ENCODE data around the gene RAMP1.

The RAMP1 gene

GRCh38 chr2:237889811-237890210 is 30.4 kb downstream of the RAMP1 start:
- H3K4me2 ChIP-seq (ENCODE audit: low read length), result no peak overlapping the region
- no peaks in the 10 kb centered on the region for H3F3A ChIP-seq (ENCODE audit: insufficient read depth, low read length)
- H3K27ac ChIP-seq (ENCODE audit: low read depth, low read length, poor library complexity, severe bottlenecking), result no peak overlapping the region
- no peaks in the 10 kb centered on the region for H3K9me2 ChIP-seq (ENCODE audit: low read depth, low read length)
- H3K36me3 ChIP-seq (ENCODE audit: insufficient read depth, low read length), result no peaks in the 10 kb centered on the region
- peaks cover 2% of the 10 kb centered on the region; the same call in 1 of the 2 replicates for H3K27me3 ChIP-seq (ENCODE audit: insufficient read depth, low read length)
- H3K4me3 ChIP-seq (ENCODE audit: low read depth, low read length, poor library complexity, severe bottlenecking), result no peak overlapping the region
- no peaks in the 10 kb centered on the region for H3K9me3 ChIP-seq (ENCODE audit: low read length)
- H4K20me1 ChIP-seq (ENCODE audit: insufficient read depth, low read length), result no peaks in the 10 kb centered on the region
- no peaks in the 10 kb centered on the region for H3K79me2 ChIP-seq (ENCODE audit: insufficient read depth, low read length)
- TF ChIP-seq EZH2 (IDR thresholded peaks at IDR 0.05; ENCODE audit: borderline replicate concordance, low read length), result no peak
- TF ChIP-seq, protein P1, sequence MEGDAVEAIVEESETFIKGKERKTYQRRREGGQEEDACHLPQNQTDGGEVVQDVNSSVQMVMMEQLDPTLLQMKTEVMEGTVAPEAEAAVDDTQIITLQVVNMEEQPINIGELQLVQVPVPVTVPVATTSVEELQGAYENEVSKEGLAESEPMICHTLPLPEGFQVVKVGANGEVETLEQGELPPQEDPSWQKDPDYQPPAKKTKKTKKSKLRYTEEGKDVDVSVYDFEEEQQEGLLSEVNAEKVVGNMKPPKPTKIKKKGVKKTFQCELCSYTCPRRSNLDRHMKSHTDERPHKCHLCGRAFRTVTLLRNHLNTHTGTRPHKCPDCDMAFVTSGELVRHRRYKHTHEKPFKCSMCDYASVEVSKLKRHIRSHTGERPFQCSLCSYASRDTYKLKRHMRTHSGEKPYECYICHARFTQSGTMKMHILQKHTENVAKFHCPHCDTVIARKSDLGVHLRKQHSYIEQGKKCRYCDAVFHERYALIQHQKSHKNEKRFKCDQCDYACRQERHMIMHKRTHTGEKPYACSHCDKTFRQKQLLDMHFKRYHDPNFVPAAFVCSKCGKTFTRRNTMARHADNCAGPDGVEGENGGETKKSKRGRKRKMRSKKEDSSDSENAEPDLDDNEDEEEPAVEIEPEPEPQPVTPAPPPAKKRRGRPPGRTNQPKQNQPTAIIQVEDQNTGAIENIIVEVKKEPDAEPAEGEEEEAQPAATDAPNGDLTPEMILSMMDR (IDR thresholded peaks at IDR 0.05; ENCODE audit: low read length), result no peak
- no peaks in the 10 kb centered on the region for H3K4me1 ChIP-seq (ENCODE audit: insufficient read depth, low read length, severe bottlenecking)
- no peak overlapping the region for H3K9ac ChIP-seq (ENCODE audit: low read length)
- H2AFZ ChIP-seq (ENCODE audit: low read length), result no peak overlapping the region

- Histone ChIP-seq H3K4me3 (ENCODE audit: low read depth, low read length, poor library complexity, severe bottlenecking) (no peak overlapping the region), H3K79me2 (ENCODE audit: insufficient read depth, low read length) (no peaks in the 10 kb centered on the region), H3K27ac (ENCODE audit: low read depth, low read length, poor library complexity, severe bottlenecking) (no peak overlapping the region), H3K36me3 (ENCODE audit: insufficient read depth, low read length) (no peaks in the 10 kb centered on the region), H3K4me2 (ENCODE audit: low read length) (no peak overlapping the region), H3K9me2 (ENCODE audit: low read depth, low read length) (no peaks in the 10 kb centered on the region), H3K27me3 (ENCODE audit: insufficient read depth, low read length) (peaks cover 2% of the 10 kb centered on the region; the same call in 1 of the 2 replicates), H3K9ac (ENCODE audit: low read length) (no peak overlapping the region), H3F3A (ENCODE audit: insufficient read depth, low read length) (no peaks in the 10 kb centered on the region), H3K9me3 (ENCODE audit: low read length) (no peaks in the 10 kb centered on the region), H4K20me1 (ENCODE audit: insufficient read depth, low read length) (no peaks in the 10 kb centered on the region), H3K4me1 (ENCODE audit: insufficient read depth, low read length, severe bottlenecking) (no peaks in the 10 kb centered on the region), H2AFZ (ENCODE audit: low read length) (no peak overlapping the region)
- TF ChIP-seq, protein P1 (IDR thresholded peaks at IDR 0.05; ENCODE audit: low read length), result no peak
- no peak for TF ChIP-seq EZH2 (IDR thresholded peaks at IDR 0.05; ENCODE audit: borderline replicate concordance, low read length)
These were observed 33.1 kb downstream of the RAMP1 start for GRCh38 chr2:237892478-237892877.

- H3F3A ChIP-seq (ENCODE audit: insufficient read depth, low read length), result no peaks in the 10 kb centered on the region
- H3K9me3 ChIP-seq (ENCODE audit: low read length), result no peaks in the 10 kb centered on the region
- H3K4me2 ChIP-seq (ENCODE audit: low read length), result no peak overlapping the region
- peaks cover 2% of the 10 kb centered on the region; the same call in 1 of the 2 replicates for H3K27me3 ChIP-seq (ENCODE audit: insufficient read depth, low read length)
- H3K4me1 ChIP-seq (ENCODE audit: insufficient read depth, low read length, severe bottlenecking), result no peaks in the 10 kb centered on the region
- no peak overlapping the region for H2AFZ ChIP-seq (ENCODE audit: low read length)
- no peak overlapping the region for H3K27ac ChIP-seq (ENCODE audit: low read depth, low read length, poor library complexity, severe bottlenecking)
- no peaks in the 10 kb centered on the region for H3K79me2 ChIP-seq (ENCODE audit: insufficient read depth, low read length)
- no peaks in the 10 kb centered on the region for H3K9me2 ChIP-seq (ENCODE audit: low read depth, low read length)
- no peaks in the 10 kb centered on the region for H4K20me1 ChIP-seq (ENCODE audit: insufficient read depth, low read length)
- TF ChIP-seq EZH2 (IDR thresholded peaks at IDR 0.05; ENCODE audit: borderline replicate concordance, low read length), result no peak
- TF ChIP-seq, protein P1 (IDR thresholded peaks at IDR 0.05; ENCODE audit: low read length), result no peak
- no peaks in the 10 kb centered on the region for H3K36me3 ChIP-seq (ENCODE audit: insufficient read depth, low read length)
- H3K9ac ChIP-seq (ENCODE audit: low read length), result no peak overlapping the region
- H3K4me3 ChIP-seq (ENCODE audit: low read depth, low read length, poor library complexity, severe bottlenecking), result no peak overlapping the region
These were observed 33.7 kb downstream of the RAMP1 start for GRCh38 chr2:237892984-237893595.

All from OCI-LY1 (cell line).